GM21529 (cell line): Measurements from ENCODE around the gene ZNF248.
"Not testable (repeated sequence)": the region's sequence is repeated elsewhere in the genome, so short reads cannot be mapped to it uniquely, and the experiment has no call there.

Experiments used
- ATAC-seq: cut with Tn5 transposase; IDR thresholded peaks from one replicate; pipeline ENCODE4 v1.9.1; 2021; ENCODE audit not compliant: unreplicated experiment

Gene ZNF248

DNA sequence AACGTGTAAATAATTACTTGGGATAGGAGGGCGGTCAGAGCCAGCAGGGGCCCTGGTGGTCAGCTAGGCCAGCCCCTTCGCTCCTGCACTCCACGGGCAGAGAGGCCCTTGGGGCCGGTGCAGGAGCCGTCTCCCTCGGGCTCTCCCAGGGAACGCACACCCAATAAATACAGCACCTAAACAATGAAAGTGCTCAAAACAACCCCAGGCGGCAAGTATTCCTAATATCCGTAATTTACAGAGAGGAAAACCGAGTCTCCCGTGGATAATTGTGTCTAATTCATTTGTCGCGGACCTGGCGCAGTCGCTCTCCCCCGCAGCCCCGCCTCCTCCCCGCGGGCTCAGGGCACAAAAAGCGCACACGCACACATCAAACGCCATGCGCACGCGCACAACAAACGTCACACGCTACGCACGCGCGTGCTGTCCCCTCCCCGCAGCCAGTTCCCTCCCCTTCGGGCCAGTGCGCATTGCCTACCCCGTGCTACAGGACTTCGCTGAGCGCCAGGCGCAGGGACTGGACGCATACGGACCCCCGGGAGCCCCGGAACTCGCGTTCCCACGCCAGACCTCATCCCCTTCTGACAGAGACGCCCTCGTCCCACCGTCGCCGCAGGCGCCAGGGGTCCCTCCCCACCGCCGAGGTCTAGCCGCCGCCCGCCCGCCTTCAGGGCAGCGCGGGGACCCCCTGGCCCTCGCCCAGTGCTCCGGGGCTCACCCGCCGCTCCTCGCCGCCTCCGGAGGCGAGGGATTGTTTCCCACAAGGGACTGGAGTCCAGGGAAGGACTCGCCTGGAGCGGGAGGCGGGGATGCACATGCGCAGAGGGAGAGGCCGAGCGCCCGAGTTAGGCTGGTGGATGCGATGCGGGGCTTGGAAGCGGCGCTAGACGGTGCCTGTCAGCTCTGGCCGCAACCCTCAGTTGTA lies at the start of gene ZNF248:
TSS of gene ZNF248 (minus strand) at position 324 of the 925 bp plus-strand sequence. CDS start 1,300 bp downstream, outside the sequence.
- peak; percentile 92 for ATAC-seq

DNA sequence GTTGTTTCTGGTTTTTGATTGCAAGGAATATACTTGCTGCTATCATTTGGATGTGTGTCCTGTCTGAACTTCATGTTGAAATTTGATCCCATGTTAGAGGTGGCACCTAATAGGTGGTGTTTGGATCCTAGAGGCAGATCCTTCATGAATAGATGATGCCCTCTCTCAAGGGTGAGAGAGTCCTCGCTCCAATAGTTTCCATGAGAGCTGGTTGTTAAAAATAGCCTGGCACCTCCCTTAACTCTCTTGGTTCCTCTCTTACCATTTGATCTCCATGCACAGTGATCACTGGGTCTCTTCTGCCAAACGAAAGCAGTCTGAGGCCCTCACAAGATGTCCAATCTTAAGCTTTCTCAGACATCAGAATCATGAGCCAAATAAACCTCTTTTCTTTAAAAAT lies 49.0 kb upstream of the ZNF248 start:
- no peak for ATAC-seq

DNA sequence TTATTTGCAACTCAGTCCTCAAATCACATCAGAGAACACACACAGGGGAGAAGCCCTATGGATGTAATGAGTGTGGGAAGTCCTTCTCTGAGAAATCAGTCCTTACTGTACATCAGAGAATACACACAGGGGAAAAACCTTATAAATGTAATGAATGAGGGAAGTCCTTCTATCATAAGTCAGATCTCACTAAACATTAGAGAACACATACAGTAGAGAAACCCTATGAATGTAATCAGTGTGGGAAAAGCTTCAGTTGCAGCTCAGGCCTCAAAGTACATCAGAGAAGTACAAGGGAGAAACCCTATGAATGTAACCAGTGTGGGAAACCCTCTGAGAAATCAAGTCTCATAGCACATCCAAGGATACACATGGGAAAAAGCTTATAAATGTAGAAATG lies 39.0 kb upstream of the ZNF248 start:
- no peak for ATAC-seq

DNA sequence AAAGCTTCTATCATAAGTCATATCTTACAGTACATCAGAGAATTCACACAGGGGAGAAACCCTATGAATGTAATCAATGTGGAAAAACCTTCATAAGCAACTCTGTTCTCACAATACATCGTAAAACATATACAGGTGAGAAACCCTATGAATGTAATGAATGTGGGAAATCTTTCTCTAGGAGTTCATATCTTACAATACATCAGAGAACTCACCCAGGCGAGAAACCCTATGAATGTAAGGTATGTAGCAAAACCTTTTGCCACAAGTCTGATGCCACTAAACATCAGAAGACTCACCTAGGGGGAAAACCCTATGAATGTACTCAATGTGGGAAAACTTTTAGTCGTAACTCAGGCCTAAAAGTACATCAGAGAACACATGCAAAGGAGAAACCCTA lies 38.3 kb upstream of the ZNF248 start:
- ATAC-seq: no peak

- ATAC-seq: no peak
Observed at GRCh38 chr10:37885850-37886249, 28.4 kb upstream of the ZNF248 start.

- ATAC-seq: no peak
Observed at GRCh38 chr10:37872955-37873354, 15.5 kb upstream of the ZNF248 start.

GRCh38 chr10:37872283-37872682 lies 14.9 kb upstream of the ZNF248 start:
- ATAC-seq: no peak

DNA sequence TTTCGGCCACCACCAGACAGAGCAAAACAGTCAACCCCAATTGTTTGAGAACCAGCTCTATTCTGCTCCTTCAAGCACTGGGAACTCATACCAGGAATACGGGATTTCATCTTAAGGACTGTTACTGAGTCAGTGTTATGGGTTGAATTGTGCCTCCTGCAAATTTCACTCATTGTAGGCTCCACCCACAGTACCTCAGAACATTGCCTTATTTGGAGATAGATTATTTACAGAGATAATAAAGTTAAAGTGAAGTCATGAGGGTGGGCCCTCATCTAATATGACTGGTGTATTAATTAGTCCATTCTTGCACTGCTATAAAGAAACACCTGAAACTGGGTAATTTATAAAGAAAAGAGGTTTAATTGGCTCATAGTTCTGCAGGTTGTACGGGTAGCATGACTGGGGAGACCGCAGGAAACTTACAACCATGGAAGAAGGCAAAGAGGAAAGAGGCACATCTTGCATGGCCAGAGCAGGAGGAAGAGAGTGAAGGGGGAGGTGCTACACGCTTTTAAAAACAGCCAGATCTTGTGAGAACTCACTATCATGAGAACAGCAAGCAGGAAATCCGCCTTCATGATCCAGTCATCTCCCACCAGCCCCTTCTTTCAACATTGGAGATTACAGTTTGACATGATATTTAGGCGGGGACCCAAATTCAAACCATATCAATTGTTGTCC lies 14.3 kb upstream of the ZNF248 start:
- ATAC-seq: no peak

DNA sequence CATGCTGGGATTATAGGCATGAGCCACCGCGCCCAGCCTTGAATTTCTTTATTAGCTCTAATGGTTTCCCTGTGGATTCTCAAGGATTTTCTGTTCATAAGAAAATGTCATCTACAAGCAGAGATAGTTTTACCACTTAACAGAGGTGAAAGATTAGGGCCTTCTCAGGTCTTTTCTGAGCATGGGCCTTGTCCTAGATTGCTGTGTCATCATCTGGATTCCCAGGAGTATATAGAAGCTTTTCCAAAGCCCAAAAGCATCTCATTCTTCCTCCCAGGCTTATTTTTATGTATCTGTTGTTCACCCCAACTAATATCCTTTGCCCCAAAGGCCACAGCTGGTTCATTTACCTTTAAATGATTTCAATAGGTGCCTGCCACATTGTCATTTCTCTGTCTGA lies 13.7 kb upstream of the ZNF248 start:
- ATAC-seq: no peak

GRCh38 chr10:37868796-37869195 lies 11.4 kb upstream of the ZNF248 start:
- no peak for ATAC-seq

- ATAC-seq: peak; percentile 49
Observed at GRCh38 chr10:37865957-37866803, 8.8 kb upstream of the ZNF248 start.

DNA sequence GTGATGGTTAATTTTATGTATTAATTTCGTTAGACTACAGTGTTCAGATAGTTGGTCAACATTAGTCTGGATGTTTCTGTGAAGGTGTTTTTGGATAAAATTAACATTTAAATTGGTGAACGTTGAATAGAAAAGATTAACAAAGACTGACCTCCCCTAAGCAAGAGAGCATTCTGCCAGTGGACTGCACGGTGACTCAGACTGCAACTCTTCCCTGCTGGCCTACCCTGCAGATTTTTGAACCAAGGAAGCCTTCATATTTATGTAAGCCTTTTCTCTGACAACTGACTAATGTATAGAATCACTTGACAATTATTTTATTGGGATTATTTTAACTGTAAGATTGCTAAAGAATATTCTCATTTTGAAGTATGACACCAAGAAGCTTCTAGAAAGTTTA lies 7.9 kb upstream of the ZNF248 start:
- no peak for ATAC-seq

DNA sequence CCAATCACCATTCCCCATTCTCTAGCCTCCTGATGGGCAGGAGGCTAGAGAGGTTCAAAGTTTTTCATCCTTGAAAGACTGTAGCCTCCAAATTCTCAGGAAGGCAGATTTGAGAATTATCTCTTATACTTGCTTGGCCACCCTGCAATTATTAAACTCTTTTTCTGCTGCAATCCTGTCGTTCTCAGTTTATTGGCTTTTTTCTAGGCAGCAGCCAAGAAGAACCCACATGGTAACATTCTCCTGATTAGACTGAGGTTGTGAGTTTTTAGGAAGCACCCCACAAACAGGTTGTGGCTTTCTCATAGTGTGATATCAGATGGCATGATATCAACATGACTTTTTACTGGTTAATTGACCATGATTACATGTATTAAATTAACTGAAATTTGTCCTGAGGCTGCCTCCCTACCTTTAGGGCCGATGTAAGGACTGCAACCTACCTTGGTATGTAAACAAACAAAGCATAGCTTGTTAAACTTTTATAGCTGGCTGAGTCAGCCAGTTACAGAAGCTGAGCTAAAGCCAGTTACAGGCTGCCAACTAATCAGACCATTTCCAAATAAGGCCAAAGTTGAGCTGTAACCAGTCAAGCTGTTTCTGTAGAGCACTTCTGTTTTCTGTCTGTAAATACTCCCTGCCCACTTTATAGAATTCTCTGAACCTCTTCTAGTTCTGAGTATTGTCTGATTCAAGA lies 3.2 kb upstream of the ZNF248 start:
- peak; percentile 18 for ATAC-seq

DNA sequence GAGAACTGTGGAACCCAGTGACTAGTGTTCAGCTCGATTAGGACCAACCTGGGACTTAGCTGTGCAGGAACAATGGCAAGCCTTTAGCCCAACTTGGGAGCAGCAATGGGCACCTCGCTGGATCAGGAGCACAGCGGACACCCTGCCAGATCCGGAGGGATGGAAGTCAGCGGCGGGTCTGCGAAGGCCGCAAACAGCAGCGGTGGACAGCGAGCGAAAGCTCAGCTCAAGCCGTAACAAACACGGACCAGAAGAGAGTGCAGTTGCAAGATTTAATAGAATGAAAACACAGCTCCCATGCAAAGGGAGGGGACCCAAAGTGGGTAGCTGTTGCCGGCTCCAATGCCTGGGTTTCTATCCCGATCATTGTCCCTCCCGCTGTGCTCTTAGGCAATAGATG lies 1.9 kb upstream of the ZNF248 start:
- not testable (repeated sequence) for ATAC-seq

GRCh38 chr10:37856881-37857286 lies 526 bp downstream of the ZNF248 start:
- peak; percentile 24 for ATAC-seq

- no peak for ATAC-seq
Observed at GRCh38 chr10:37855636-37856035, 1.8 kb downstream of the ZNF248 start.

DNA sequence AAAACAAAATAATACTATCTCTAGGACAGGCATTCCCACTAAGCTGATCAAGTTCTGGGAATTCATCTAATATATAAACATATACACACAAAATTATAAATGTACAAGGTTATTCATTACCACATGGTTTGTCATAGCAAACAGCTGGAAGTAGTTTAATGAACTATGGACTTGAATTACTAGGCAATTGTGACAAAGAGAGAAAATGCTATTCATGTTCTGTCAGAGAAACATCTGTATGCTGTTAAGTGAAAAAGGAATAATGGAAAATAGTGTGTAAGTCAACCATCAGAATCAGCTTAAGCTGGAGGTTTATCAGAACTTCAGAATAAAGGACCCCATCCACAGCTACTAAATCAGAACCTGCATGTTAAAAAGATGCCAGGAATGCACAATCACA lies 2.8 kb downstream of the ZNF248 start:
- ATAC-seq: no peak

- ATAC-seq: no peak
Observed at GRCh38 chr10:37844644-37845043, 12.8 kb downstream of the ZNF248 start.

DNA sequence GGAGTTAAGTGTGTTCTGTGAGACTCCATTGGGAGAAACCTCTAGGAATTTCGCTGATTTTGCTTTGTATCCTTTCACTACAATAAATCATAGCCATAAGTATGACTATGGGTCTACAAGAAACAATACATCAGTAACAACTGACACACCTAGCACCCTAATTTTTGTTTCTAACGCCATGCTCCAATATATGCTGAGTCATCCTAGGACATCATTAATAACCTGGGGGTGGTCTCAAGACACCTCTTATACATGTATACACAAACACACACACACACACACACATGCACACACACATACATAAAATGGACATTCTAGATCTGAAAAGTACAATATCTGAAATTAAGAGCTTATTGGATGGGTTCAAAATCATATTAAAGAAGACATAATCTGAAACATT lies 18.2 kb downstream of the ZNF248 start:
- no peak for ATAC-seq

GRCh38 chr10:37831495-37832333 lies 25.7 kb downstream of the ZNF248 start:
- ATAC-seq: no peak
